ENCODE measurements around the gene TRAPPC3. TPM values are rescaled to one million over a fixed set of nuclear protein-coding genes. Genes with fewer than 3 reads are reported as not detected.

The TRAPPC3 gene
- total RNA-seq, 1 donor from 2014 or later: 52.0 TPM

- H3K4me3 ChIP-seq: no peak overlapping the region
- intact Hi-C loops (cut with DNase I): no loop called here
- no peak for DNase-seq (ENCODE audit: low spot score in 2 of 2)
Measured at GRCh38 chr1:36112823-36113222, 36.5 kb downstream of the TRAPPC3 start.

GRCh38 chr1:36111151-36111550 is 38.1 kb downstream of the TRAPPC3 start:
- Histone ChIP-seq H3K4me1 (peaks cover 6 to 13% of the 10 kb centered on the region in 2 donors), H3K36me3 (no peaks in the 10 kb centered on the region), H3K9me3 (no peaks in the 10 kb centered on the region), H3K27ac (no peak overlapping the region), H3K27me3 (no peaks in the 10 kb centered on the region), H3K4me3 (no peak overlapping the region)
- intact Hi-C loops (cut with DNase I): no loop called here
- no peak for TF ChIP-seq CTCF (IDR thresholded peaks at IDR 0.05)
- DNase-seq (ENCODE audit: low spot score in 2 of 2): no peak

More at GRCh38 chr1:36112823-36113222, 36.5 kb downstream of the TRAPPC3 start:
- Histone ChIP-seq H3K4me1 (peaks cover 17 to 27% of the 10 kb centered on the region in 2 donors), H3K9me3 (no peaks in the 10 kb centered on the region), H3K27me3 (no peaks in the 10 kb centered on the region), H3K36me3 (no peaks in the 10 kb centered on the region), H3K27ac (peak overlapping the region; percentile 55 to 95)
- no peak for TF ChIP-seq CTCF (IDR thresholded peaks at IDR 0.05)

GRCh38 chr1:36109041-36109679 is 40.1 kb downstream of the TRAPPC3 start:
- Histone ChIP-seq H3K27me3 (no peaks in the 10 kb centered on the region), H3K9me3 (no peaks in the 10 kb centered on the region), H3K36me3 (no peaks in the 10 kb centered on the region), H3K27ac (no peak overlapping the region), H3K4me3 (no peak overlapping the region), H3K4me1 (no peaks in the 10 kb centered on the region)
- intact Hi-C loops (cut with DNase I): no loop called here
- DNase-seq (ENCODE audit: low spot score in 2 of 2): no peak
- no peak for TF ChIP-seq CTCF (IDR thresholded peaks at IDR 0.05)

GRCh38 chr1:36108314-36108713 is 41.0 kb downstream of the TRAPPC3 start:
- Histone ChIP-seq H3K9me3 (no peaks in the 10 kb centered on the region), H3K4me3 (no peak overlapping the region), H3K27me3 (no peaks in the 10 kb centered on the region), H3K4me1 (no peaks in the 10 kb centered on the region), H3K27ac (no peak overlapping the region), H3K36me3 (no peaks in the 10 kb centered on the region)
- no peak for TF ChIP-seq CTCF (IDR thresholded peaks at IDR 0.05)
- intact Hi-C loops (cut with DNase I): no loop called here
- DNase-seq (ENCODE audit: low spot score in 2 of 2): no peak

- H3K4me3 ChIP-seq: no peak overlapping the region
- H3K36me3 ChIP-seq: no peaks in the 10 kb centered on the region
- no peaks in the 10 kb centered on the region for H3K4me1 ChIP-seq
- H3K27me3 ChIP-seq: no peaks in the 10 kb centered on the region
- no peak for TF ChIP-seq CTCF (IDR thresholded peaks at IDR 0.05)
- DNase-seq (ENCODE audit: low spot score in 2 of 2): no peak
- no peak overlapping the region for H3K27ac ChIP-seq
- intact Hi-C loops (cut with DNase I): no loop called here
- H3K9me3 ChIP-seq: no peaks in the 10 kb centered on the region
Measured at GRCh38 chr1:36107394-36107793, 41.9 kb downstream of the TRAPPC3 start.

GRCh38 chr1:36106269-36106668 is 43.0 kb downstream of the TRAPPC3 start:
- H3K27me3 ChIP-seq: no peaks in the 10 kb centered on the region
- no peaks in the 10 kb centered on the region for H3K9me3 ChIP-seq
- no peak overlapping the region for H3K27ac ChIP-seq
- H3K36me3 ChIP-seq: no peaks in the 10 kb centered on the region
- no peaks in the 10 kb centered on the region for H3K4me1 ChIP-seq
- intact Hi-C loops (cut with DNase I): no loop called here
- no peak for DNase-seq (ENCODE audit: low spot score in 2 of 2)
- TF ChIP-seq CTCF (IDR thresholded peaks at IDR 0.05): no peak
- no peak overlapping the region for H3K4me3 ChIP-seq
